ENCODE results near the gene DCST2.
"Not testable (repeated sequence)": the region's sequence is repeated elsewhere in the genome, so short reads cannot be mapped to it uniquely, and the experiment has no call there.

Gene DCST2

GRCh38 chr1:154998818-154999570, 34.6 kb downstream of the DCST2 start:
- DNase-seq (ENCODE audit: low spot score) = peak; percentile 83

GRCh38 chr1:154998201-154998780, 35.3 kb downstream of the DCST2 start:
- no peak for DNase-seq (ENCODE audit: low spot score)

- no peak for DNase-seq (ENCODE audit: low spot score)
Observed at GRCh38 chr1:154996966-154997701, 36.4 kb downstream of the DCST2 start.

- not testable (repeated sequence) for DNase-seq (ENCODE audit: low spot score)
Observed at GRCh38 chr1:154995301-154995983, 38.1 kb downstream of the DCST2 start.

- DNase-seq (ENCODE audit: low spot score) = no peak
Observed at GRCh38 chr1:154994591-154994990, 39.0 kb downstream of the DCST2 start.

- DNase-seq (ENCODE audit: low spot score) = no peak
Observed at GRCh38 chr1:154994269-154994587, 39.4 kb downstream of the DCST2 start.

- no peak for DNase-seq (ENCODE audit: low spot score)
Observed at GRCh38 chr1:154993572-154994268, 39.9 kb downstream of the DCST2 start, which contains the start of gene LENEP. LENEP (plus strand) TSS chr1:154993586; CDS start chr1:154993608, 22 bp downstream.

- DNase-seq (ENCODE audit: low spot score) = no peak
Observed at GRCh38 chr1:154992721-154993571, 40.6 kb downstream of the DCST2 start.

- no peak for DNase-seq (ENCODE audit: low spot score)
Observed at GRCh38 chr1:154990276-154990675, 43.3 kb downstream of the DCST2 start.

- no peak for DNase-seq (ENCODE audit: low spot score)
Observed at GRCh38 chr1:154989195-154989860, 44.3 kb downstream of the DCST2 start.

GRCh38 chr1:154988058-154988954, 45.3 kb downstream of the DCST2 start:
- DNase-seq (ENCODE audit: low spot score) = no peak

- DNase-seq (ENCODE audit: low spot score) = no peak
Observed at GRCh38 chr1:154987326-154987725, 46.3 kb downstream of the DCST2 start.

- DNase-seq (ENCODE audit: low spot score) = not testable (repeated sequence)
Observed at GRCh38 chr1:154986736-154987135, 46.8 kb downstream of the DCST2 start.

- DNase-seq (ENCODE audit: low spot score) = no peak
Observed at GRCh38 chr1:154983776-154984466, 49.7 kb downstream of the DCST2 start.

GRCh38 chr1:154982897-154983648, 50.5 kb downstream of the DCST2 start, which contains the start of gene FLAD1:
FLAD1 (plus strand) TSS chr1:154983344; CDS start chr1:154983695, 351 bp downstream.
- peak; percentile 97 for DNase-seq (ENCODE audit: low spot score)

- no peak for DNase-seq (ENCODE audit: low spot score)
Observed at GRCh38 chr1:154982341-154982740, 51.2 kb downstream of the DCST2 start.

GRCh38 chr1:154978360-154978759, 55.2 kb downstream of the DCST2 start:
- DNase-seq (ENCODE audit: low spot score) = no peak

- not testable (repeated sequence) for DNase-seq (ENCODE audit: low spot score)
Observed at GRCh38 chr1:154977762-154978161, 55.8 kb downstream of the DCST2 start.

Data from HuH-7 (cell line).